ENCODE results near the gene CALHM4. TPM values are rescaled to one million over a fixed set of nuclear protein-coding genes. Genes with fewer than 3 reads are reported as not detected.

CALHM4 gene
- total and polyA plus RNA-seq, 2 of the 8 experiments (the other 6 are each of a cell fraction or from before 2014, with no cell fraction given): not detected

DNA sequence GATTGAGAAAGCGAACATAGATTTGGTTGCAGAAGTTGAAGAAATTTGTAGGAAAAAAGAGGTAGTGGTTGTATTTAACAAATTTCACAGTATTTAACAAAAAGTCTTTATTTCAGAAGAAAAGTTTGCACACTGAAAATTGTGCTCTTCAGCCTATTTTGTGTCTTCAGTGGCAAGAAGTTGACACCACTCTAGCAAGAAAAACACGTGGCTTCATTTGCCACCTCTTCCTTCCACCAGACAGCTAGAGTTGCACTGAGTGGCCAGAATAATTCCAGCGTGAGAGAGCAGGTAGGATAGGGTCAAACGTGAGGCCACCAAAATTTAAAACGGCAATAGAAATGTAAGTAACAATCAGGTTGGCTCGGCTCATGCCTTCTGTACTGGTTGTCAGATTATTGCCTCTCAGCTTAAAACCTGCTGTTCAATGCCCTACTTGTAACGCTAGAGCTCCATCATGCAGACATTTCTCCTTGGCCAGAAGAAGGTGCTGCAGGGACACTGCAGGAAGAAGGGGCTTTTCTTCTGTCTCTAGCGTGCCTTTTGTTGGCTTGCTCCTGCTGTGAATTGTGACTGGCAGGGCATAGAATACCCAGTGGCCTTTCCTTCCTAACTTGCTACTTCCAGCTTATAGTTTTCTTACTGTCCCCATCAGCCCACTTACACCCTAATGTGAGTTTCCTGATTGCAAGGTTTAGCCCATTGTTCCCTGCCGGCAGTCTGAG is 20.2 kb upstream of the CALHM4 start:
- Histone ChIP-seq H2AFZ (ENCODE audit: low read length) (peak overlapping the region; percentile 54; the same call in 1 of the 2 replicates), H4K5ac (ENCODE audit: insufficient read length, low read depth, low read length) (no peak overlapping the region), H3K4ac (replicated peaks; ENCODE audit: insufficient read length, low read depth, low read length) (no peak overlapping the region), H3K27ac (ENCODE audit: low read depth, low read length) (no peak overlapping the region), H2BK120ac (replicated peaks; ENCODE audit: low read depth, low read length) (no peak overlapping the region), H2BK5ac (ENCODE audit: low read depth, low read length) (no peak overlapping the region), H3K18ac (ENCODE audit: extremely low read depth, low read length) (no peak overlapping the region), H3K79me1 (ENCODE audit: low read depth, low read length) (no peaks in the 10 kb centered on the region), H3K36me3 (ENCODE audit: control insufficient read depth in 2 of 4, insufficient read depth in 4 of 4, low read length in 3 of 4) (no peaks in the 10 kb centered on the region), H3K23ac (ENCODE audit: insufficient read length) (no peak overlapping the region), H3K9ac (replicated peaks in 1 of 4; ENCODE audit: extremely low read depth in 1 of 4, low read depth in 3 of 4, low read length in 3 of 4) (no peak overlapping the region), H3K79me2 (ENCODE audit: control insufficient read depth in 1 of 2, insufficient read depth in 2 of 2, low read length in 2 of 2) (no peaks in the 10 kb centered on the region), H2BK20ac (ENCODE audit: low read length) (no peak overlapping the region), H3K27me3 (replicated peaks in 1 of 4; ENCODE audit: control insufficient read depth in 3 of 4, extremely low read depth in 1 of 4, insufficient read depth in 3 of 4, low read length in 3 of 4) (no peaks in the 10 kb centered on the region), H3K56ac (replicated peaks; ENCODE audit: insufficient read length, low read depth, low read length) (no peak overlapping the region), H2BK12ac (ENCODE audit: low read depth, low read length) (no peak overlapping the region), H2AK5ac (ENCODE audit: low read depth, low read length) (no peak overlapping the region), H3K9me3 (ENCODE audit: insufficient read depth in 2 of 2, low read depth in 1 of 2, low read length in 1 of 2) (no peaks in the 10 kb centered on the region), H3K4me1 (replicated peaks in 1 of 4; ENCODE audit: control insufficient read depth in 3 of 4, insufficient read depth in 4 of 4, low read length in 3 of 4) (peaks cover 0 to 12% (median 9%) of the 10 kb centered on the region in 4 experiments; a peak in 5 of 7 replicates), H3K23me2 (ENCODE audit: low read depth, low read length) (no peaks in the 10 kb centered on the region), H4K91ac (replicated peaks; ENCODE audit: insufficient read length, low read length) (no peak overlapping the region), H3K4me3 (ENCODE audit: extremely low read depth in 1 of 4, insufficient read depth in 2 of 4, low read depth in 3 of 4, low read length in 4 of 4) (no peak overlapping the region), H2BK15ac (ENCODE audit: low read length) (no peak overlapping the region), H3K14ac (ENCODE audit: insufficient read length) (no peak overlapping the region), H4K20me1 (replicated peaks in 1 of 2; ENCODE audit: control insufficient read depth in 1 of 2, insufficient read depth in 2 of 2, low read length in 2 of 2) (no peaks in the 10 kb centered on the region), H3K4me2 (ENCODE audit: insufficient read depth in 1 of 2, low read depth in 2 of 2, low read length in 2 of 2) (no peak overlapping the region), H4K8ac (ENCODE audit: extremely low read depth, insufficient read depth, low read length) (no peak overlapping the region)
- ChIA-PET CTCF (ENCODE audit: partially characterized antibody) (interaction anchor here (0.6 to 4.5 kb wide), 36 partner anchors 9 to 316 kb away, joined by 3 to 60 read pairs (median 5); partner anchors contain the start of genes CALHM5, RSPH4A, RWDD1 and TSPYL4), POLR2A (ENCODE audit: partially characterized antibody) (interaction anchor here (0.7 to 1.1 kb wide), 4 partner anchors 22 to 305 kb away, joined by 3 read pairs; partner anchors contain the start of genes CALHM5 and RWDD1)
- 57 to 100% methylated on average over 1 to 9 of the region's 9 CpGs for WGBS, 2 experiments (ENCODE audit: extremely low coverage in 1 of 2, insufficient coverage in 1 of 2, insufficient read length in 1 of 2, insufficient replicate concordance in 2 of 2, low coverage in 1 of 2, low lambda C conversion rate in 2 of 2, missing lambda C conversion rate in 1 of 2)
- no peak for DNase-seq (ENCODE audit: low read depth in 1 of 2, low spot score in 2 of 2)
- FAIRE-seq: peak; percentile 78
- TF ChIP-seq POU5F1 (IDR thresholded peaks at IDR 0.05; ENCODE audit: low read depth, low read length): no peak
- no peak for TF ChIP-seq BACH1 (IDR thresholded peaks at IDR 0.05; ENCODE audit: low read length)
- TF ChIP-seq EP300 (IDR thresholded peaks at IDR 0.05; ENCODE audit: borderline replicate concordance in 1 of 2, low read depth in 2 of 2, low read length in 2 of 2): no peak
- TF ChIP-seq, protein P1, sequence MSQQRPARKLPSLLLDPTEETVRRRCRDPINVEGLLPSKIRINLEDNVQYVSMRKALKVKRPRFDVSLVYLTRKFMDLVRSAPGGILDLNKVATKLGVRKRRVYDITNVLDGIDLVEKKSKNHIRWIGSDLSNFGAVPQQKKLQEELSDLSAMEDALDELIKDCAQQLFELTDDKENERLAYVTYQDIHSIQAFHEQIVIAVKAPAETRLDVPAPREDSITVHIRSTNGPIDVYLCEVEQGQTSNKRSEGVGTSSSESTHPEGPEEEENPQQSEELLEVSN (IDR thresholded peaks at IDR 0.05): no peak
- TF ChIP-seq NRF1 (IDR thresholded peaks at IDR 0.05; ENCODE audit: low read depth, low read length): no peak
- peak; percentile 36 to 58; a peak in 3 of 4 replicates for TF ChIP-seq RAD21 (IDR thresholded peaks at IDR 0.05 in 1 of 2, conservative IDR thresholded peaks at IDR 0.05 in 1 of 2; ENCODE audit: low read depth in 2 of 2, low read length in 2 of 2)
- no peak for TF ChIP-seq SP2 (IDR thresholded peaks at IDR 0.05; ENCODE audit: low read length)
- no peak for TF ChIP-seq SAP30 (IDR thresholded peaks at IDR 0.05; ENCODE audit: insufficient read depth, insufficient replicate concordance, low read length)
- no peak for TF ChIP-seq CHD2 (IDR thresholded peaks at IDR 0.05; ENCODE audit: low read length)
- TF ChIP-seq GTF2F1 (IDR thresholded peaks at IDR 0.05; ENCODE audit: borderline replicate concordance, low read depth, low read length): no peak
